GM23248 (cell line): ENCODE results near the gene EZR. TPM values are rescaled to one million over a fixed set of nuclear protein-coding genes. Genes with fewer than 3 reads are reported as not detected.

ENCODE experiments used
- DNase-seq: peaks from one replicate; pipeline ENCODE4 v3.0.0-alpha.2; 2015
- H2AFZ ChIP-seq: fragments of 200-600 bp; sonication (generic); 2 replicates; pipeline ENCODE4 v1.6.1; 2016; ENCODE audit warnings: antibody characterized with exemption
- H3F3A ChIP-seq: fragments of 200-600 bp; sonication (generic); 2 replicates; pipeline ENCODE4 v1.6.1; 2016; ENCODE audit warnings: mild to moderate bottlenecking, antibody characterized with exemption, mixed run types; ENCODE audit not compliant: insufficient read depth
- H3K27ac ChIP-seq: fragments of 200-600 bp; sonication (generic); 2 replicates; pipeline ENCODE4 v1.5.1; 2016; ENCODE audit warnings: mild to moderate bottlenecking
- H3K27me3 ChIP-seq: fragments of 200-600 bp; sonication (generic); replicated peaks from 2 replicates; pipeline ENCODE4 v1.6.1; 2016; ENCODE audit warnings: mild to moderate bottlenecking; ENCODE audit not compliant: insufficient read depth
- H3K36me3 ChIP-seq: fragments of 200-600 bp; sonication (generic); 2 replicates; pipeline ENCODE4 v1.6.1; 2016; ENCODE audit warnings: low read depth, mild to moderate bottlenecking
- H3K4me1 ChIP-seq: fragments of 200-600 bp; sonication (generic); 2 replicates; pipeline ENCODE4 v1.6.1; 2016; ENCODE audit warnings: mild to moderate bottlenecking; ENCODE audit not compliant: insufficient read depth
- H3K4me2 ChIP-seq: fragments of 200-600 bp; sonication (generic); one replicate; pipeline ENCODE4 v1.6.1; 2016; ENCODE audit warnings: mild to moderate bottlenecking; ENCODE audit not compliant: unreplicated experiment
- H3K4me3 ChIP-seq: fragments of 200-600 bp; sonication (generic); 2 replicates; pipeline ENCODE4 v1.5.1; 2016; ENCODE audit warnings: mild to moderate bottlenecking
- H3K79me2 ChIP-seq: fragments of 200-600 bp; sonication (generic); 2 replicates; pipeline ENCODE4 v1.6.1; 2016; ENCODE audit warnings: mild to moderate bottlenecking; ENCODE audit not compliant: insufficient read depth
- H3K9ac ChIP-seq: fragments of 200-600 bp; sonication (generic); 2 replicates; pipeline ENCODE4 v1.6.1; 2016; ENCODE audit warnings: mild to moderate bottlenecking
- H3K9me2 ChIP-seq: fragments of 200-600 bp; sonication (generic); 2 replicates; pipeline ENCODE4 v1.6.1; 2016; ENCODE audit warnings: mixed run types, mild to moderate bottlenecking, moderate library complexity; ENCODE audit not compliant: insufficient read depth
- H3K9me3 ChIP-seq: fragments of 200-600 bp; sonication (generic); one replicate; pipeline ENCODE4 v1.6.1; 2017; ENCODE audit warnings: low read depth
- H4K20me1 ChIP-seq: fragments of 200-600 bp; sonication (generic); 2 replicates; pipeline ENCODE4 v1.6.0; 2016; ENCODE audit not compliant: insufficient read depth
- EZH2 ChIP-seq: fragments of 200-600 bp; sonication (generic); IDR thresholded peaks from 2 replicates; pipeline ENCODE4 v1.6.1; 2018; ENCODE audit warnings: antibody characterized with exemption, mild to moderate bottlenecking; ENCODE audit not compliant: insufficient read depth, poor library complexity, severe bottlenecking
- EZH2phosphoT487 ChIP-seq: fragments of 200-600 bp; sonication (generic); IDR thresholded peaks from 2 replicates; pipeline ENCODE4 v1.6.1; 2018; ENCODE audit warnings: antibody characterized with exemption, moderate library complexity, mild to moderate bottlenecking, low read depth; ENCODE audit not compliant: insufficient read depth
- WGBS, 2 experiments: methylation state at CpG; one replicate each; pipeline ENCODE4 v1.1.6; 2015 to 2017; ENCODE audit warnings: low lambda C conversion rate in 2 of 2, low coverage in 1 of 2; ENCODE audit errors: missing lambda C conversion rate in 2 of 2; 5-methylcytosine and 5-hydroxymethylcytosine counted together
- in situ Hi-C: fragments of 300-500 bp; cut with MboI; formaldehyde crosslinking; loops from 2 replicates; pipeline ENCODE4 v1.15.0; 2020
- polyA plus RNA-seq: library from polyadenylated mRNA; unstranded; fragments of >200 nt; fragmentation: Nextera tagmentation; extraction: Ambion mirVana; gene quantifications from 2 replicates; pipeline ENCODE4 v1.2.1, GENCODE V29; 2016
- total RNA-seq: library from RNA; depleted of rRNA; stranded (reverse); fragments of >200 nt; shearing (Covaris generic); gene quantifications from 2 replicates; pipeline ENCODE4 v1.2.3, GENCODE V29; 2014

Gene EZR
- total and polyA plus RNA-seq, 2 experiments from 2014 or later: 52.4 to 65.2 TPM

DNA sequence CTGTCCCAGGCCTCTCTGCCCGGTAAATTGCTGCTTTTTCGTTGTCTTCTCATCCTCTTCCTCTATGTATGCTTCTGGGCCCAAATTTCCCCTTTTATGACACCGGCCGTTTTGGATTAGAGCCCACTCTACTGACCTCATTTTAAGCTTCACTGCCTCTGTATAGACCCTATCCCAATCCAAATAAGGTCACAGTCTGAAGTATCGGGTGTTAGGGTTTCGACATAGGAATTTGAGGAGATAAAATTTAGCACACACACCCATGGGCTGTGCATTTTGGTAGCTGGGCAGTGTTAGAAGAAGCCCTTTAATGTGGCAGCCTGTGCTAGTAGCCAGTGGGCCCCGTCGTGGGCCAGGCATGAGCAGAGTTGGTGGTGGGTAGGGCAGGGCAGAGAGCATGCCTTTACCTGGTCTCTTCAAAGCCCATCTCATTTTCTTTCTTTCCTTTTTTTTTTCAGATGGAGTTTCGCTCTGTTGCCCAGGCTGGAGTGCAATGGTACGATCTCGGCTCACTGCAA lies 27.9 kb upstream of the EZR start:
- no peaks in the 10 kb centered on the region for H3K9me2 ChIP-seq
- peaks cover 15% of the 10 kb centered on the region for H3F3A ChIP-seq
- no peaks in the 10 kb centered on the region for H3K36me3 ChIP-seq
- no peak for DNase-seq
- no peak overlapping the region for H2AFZ ChIP-seq
- no peaks in the 10 kb centered on the region for H4K20me1 ChIP-seq
- no peak overlapping the region for H3K9ac ChIP-seq
- no peaks in the 10 kb centered on the region for H3K9me3 ChIP-seq
- H3K4me1 ChIP-seq: peaks cover 24% of the 10 kb centered on the region
- H3K27ac ChIP-seq: no peak overlapping the region
- in situ Hi-C loops: no loop called here
- H3K27me3 ChIP-seq: no peaks in the 10 kb centered on the region
- H3K4me2 ChIP-seq: no peak overlapping the region
- no peak overlapping the region for H3K4me3 ChIP-seq
- 86 to 88% methylated on average over 11 of the region's 11 CpGs for WGBS, 2 experiments
- H3K79me2 ChIP-seq: no peaks in the 10 kb centered on the region
- no peak for TF ChIP-seq EZH2
- TF ChIP-seq EZH2phosphoT487: no peak

DNA sequence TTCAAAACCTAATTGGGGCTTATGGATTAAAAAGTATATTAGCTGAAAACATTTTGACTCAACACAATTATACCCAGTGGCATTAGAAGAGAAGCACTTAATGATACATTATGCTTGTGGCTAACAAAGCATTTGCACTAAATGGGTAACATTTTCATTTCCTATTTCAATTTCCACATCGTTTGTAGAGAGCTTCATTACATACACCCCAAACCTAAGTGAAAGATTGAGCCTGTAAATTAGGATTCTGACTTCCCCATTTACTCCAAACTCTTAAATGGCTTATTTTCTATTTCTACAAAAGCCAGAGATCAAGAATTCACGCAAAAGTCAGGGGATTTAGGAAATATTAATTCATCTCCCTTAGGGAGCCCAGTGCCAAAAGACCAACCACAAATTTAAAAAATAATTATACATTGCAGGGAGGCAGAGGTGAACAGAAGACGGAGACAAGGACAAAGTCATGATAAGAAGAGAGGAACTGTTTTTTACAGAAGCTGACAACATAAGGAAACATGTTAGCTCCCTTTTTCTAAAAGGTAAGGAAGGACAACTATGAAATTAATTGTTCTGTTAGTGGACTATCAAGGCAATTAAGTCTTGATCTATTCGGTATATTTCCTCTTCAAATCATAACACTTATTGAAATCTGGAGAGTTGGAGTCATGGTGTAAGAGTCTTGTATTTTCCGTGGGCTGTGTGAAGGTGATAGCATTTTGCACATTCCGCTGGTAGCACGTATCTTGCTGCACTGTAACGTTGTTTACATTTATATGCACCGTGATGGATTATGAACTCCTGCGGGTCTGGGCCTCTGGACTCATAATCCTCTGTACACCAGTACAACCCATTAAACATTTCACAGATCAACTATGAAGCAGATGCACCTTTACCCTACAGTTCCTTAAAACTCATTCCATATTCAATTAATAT lies 24.8 kb upstream of the EZR start:
- H3K9me3 ChIP-seq: no peaks in the 10 kb centered on the region
- no peaks in the 10 kb centered on the region for H3K4me1 ChIP-seq
- H3K4me3 ChIP-seq: no peak overlapping the region
- in situ Hi-C loops: no loop called here
- DNase-seq: no peak
- H3K79me2 ChIP-seq: no peaks in the 10 kb centered on the region
- H3K27ac ChIP-seq: no peak overlapping the region
- no peak overlapping the region for H3K4me2 ChIP-seq
- TF ChIP-seq EZH2 (no peak), EZH2phosphoT487 (no peak)
- H3F3A ChIP-seq: no peaks in the 10 kb centered on the region
- H3K9me2 ChIP-seq: no peaks in the 10 kb centered on the region
- H2AFZ ChIP-seq: no peak overlapping the region
- H3K27me3 ChIP-seq: no peaks in the 10 kb centered on the region
- no peak overlapping the region for H3K9ac ChIP-seq
- WGBS, 2 experiments: 82 to 83% methylated on average over 10 of the region's 10 CpGs
- H3K36me3 ChIP-seq: no peaks in the 10 kb centered on the region
- no peaks in the 10 kb centered on the region for H4K20me1 ChIP-seq

DNA sequence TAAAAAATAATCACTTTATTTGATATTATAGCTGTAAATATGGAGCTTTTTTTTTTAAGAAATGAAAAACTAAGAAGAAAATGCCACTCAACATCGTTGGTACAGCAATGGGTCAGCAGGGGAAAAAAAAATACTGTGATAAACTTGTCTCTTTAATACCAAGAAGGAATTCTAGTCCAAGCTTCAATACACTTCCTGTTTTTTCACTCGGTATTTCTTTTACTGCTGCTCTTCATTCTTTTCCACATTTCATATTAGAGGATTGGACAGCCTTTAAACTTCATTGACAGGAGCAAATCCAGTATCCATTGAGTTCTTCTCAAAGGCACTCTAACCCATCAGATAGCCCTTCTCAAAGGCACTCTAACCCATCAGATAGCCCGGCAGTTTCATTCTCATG lies 22.2 kb upstream of the EZR start:
- H3K4me3 ChIP-seq: no peak overlapping the region
- H3K9me3 ChIP-seq: no peaks in the 10 kb centered on the region
- no peak overlapping the region for H3K4me2 ChIP-seq
- no peaks in the 10 kb centered on the region for H3K27me3 ChIP-seq
- no peaks in the 10 kb centered on the region for H3K36me3 ChIP-seq
- in situ Hi-C loops: no loop called here
- H2AFZ ChIP-seq: no peak overlapping the region
- H3K4me1 ChIP-seq: no peaks in the 10 kb centered on the region
- no peak for DNase-seq
- H3K27ac ChIP-seq: no peak overlapping the region
- H3K9me2 ChIP-seq: no peaks in the 10 kb centered on the region
- WGBS, 2 experiments: 67 to 74% methylated on average over 3 of the region's 3 CpGs
- TF ChIP-seq EZH2: no peak
- no peak for TF ChIP-seq EZH2phosphoT487
- no peak overlapping the region for H3K9ac ChIP-seq
- H3F3A ChIP-seq: no peaks in the 10 kb centered on the region
- H3K79me2 ChIP-seq: no peaks in the 10 kb centered on the region
- H4K20me1 ChIP-seq: no peaks in the 10 kb centered on the region

DNA sequence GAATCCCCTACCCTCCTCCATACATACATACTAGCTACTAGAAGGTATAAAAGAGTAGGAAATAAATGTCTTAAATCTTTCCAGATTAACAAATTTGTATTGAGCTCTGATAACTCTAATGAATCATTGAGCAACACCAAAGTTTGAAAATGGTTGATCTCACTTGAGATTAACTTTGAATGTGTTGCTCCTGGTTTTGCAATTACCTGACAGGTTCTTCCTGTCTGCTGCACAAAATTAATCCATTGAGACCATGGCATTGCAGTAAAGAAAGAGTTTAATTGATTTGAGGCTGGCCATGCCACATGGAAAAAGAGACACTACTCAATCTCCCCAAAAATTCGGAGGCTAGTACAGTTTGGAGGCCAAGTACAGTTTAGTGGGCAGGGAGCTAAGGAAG lies 21.3 kb upstream of the EZR start:
- Histone ChIP-seq H3K9me3 (no peaks in the 10 kb centered on the region), H3K27ac (no peak overlapping the region), H2AFZ (no peak overlapping the region), H3K4me3 (no peak overlapping the region), H3K4me1 (no peaks in the 10 kb centered on the region), H3K36me3 (no peaks in the 10 kb centered on the region), H3K4me2 (no peak overlapping the region), H3K27me3 (no peaks in the 10 kb centered on the region), H3K79me2 (no peaks in the 10 kb centered on the region), H3K9ac (no peak overlapping the region), H3K9me2 (no peaks in the 10 kb centered on the region), H4K20me1 (no peaks in the 10 kb centered on the region), H3F3A (no peaks in the 10 kb centered on the region)
- in situ Hi-C loops: no loop called here
- TF ChIP-seq EZH2 (no peak), EZH2phosphoT487 (no peak)
- DNase-seq: no peak
- 63 to 65% methylated on average over 1 of the region's 1 CpG for WGBS, 2 experiments
